Transverse colon (tissue), 4 donors: ENCODE data around the gene AURKAIP1. TPM values are rescaled to one million over a fixed set of nuclear protein-coding genes. Genes with fewer than 3 reads are reported as not detected.
A peak's percentile ranks its signal among the peaks of the same experiment; 100 is the strongest.

ENCODE experiments used
- DNase-seq: peaks from one replicate; pipeline ENCODE4 v3.0.0-alpha.2; 2019
- H3K27ac ChIP-seq, 4 donors: fragments of 200-600 bp; sonication (generic); 2 replicates each; pipeline ENCODE4 v1.5.1; 2016 to 2018; ENCODE audit warnings: inconsistent platforms in 4 of 4
- H3K27me3 ChIP-seq: fragments of 200-600 bp; sonication (generic); 2 replicates; pipeline ENCODE4 v1.5.1; 2017; ENCODE audit warnings: inconsistent platforms
- H3K36me3 ChIP-seq, 4 donors: fragments of 200-600 bp; sonication (generic); 2 replicates each; pipeline ENCODE4 v1.5.1; 2017 to 2019; ENCODE audit warnings: inconsistent platforms in 4 of 4
- H3K4me1 ChIP-seq, 4 donors: fragments of 200-600 bp; sonication (generic); 2 replicates each; pipeline ENCODE4 v1.5.1; 2017 to 2020; ENCODE audit warnings: inconsistent platforms in 4 of 4
- H3K4me3 ChIP-seq, 4 donors: fragments of 200-600 bp; sonication (generic); 1 replicate in 1 of 4; 2 replicates in 3 of 4; pipeline versions ENCODE4 v1.5.1 to v1.6.1; 2017 to 2019; ENCODE audit warnings: inconsistent platforms in 4 of 4
- H3K9me3 ChIP-seq, 2 donors: fragments of 200-600 bp; sonication (generic); 2 replicates each; pipeline ENCODE4 v1.5.1; 2017 to 2019; ENCODE audit warnings: inconsistent platforms in 2 of 2
- CTCF ChIP-seq, 5 experiments: fragments of 200-600 bp in 3 of 5; fragments of 450-650 bp in 2 of 5; sonication (generic) in 3 of 5; IDR thresholded peaks; 1 replicate in 2 of 5; 2 replicates in 3 of 5; pipeline ENCODE4 v1.5.1; 2016 to 2017; ENCODE audit warnings: antibody characterized with exemption in 5 of 5, inconsistent platforms in 3 of 5, mild to moderate bottlenecking in 2 of 5, moderate library complexity in 1 of 5
- EP300 ChIP-seq: sonication (generic); formaldehyde crosslinking; IDR thresholded peaks from one replicate; pipeline ENCODE4 v1.6.1; 2017; ENCODE audit warnings: antibody characterized with exemption, low read depth
- POLR2A ChIP-seq: fragments of 450-650 bp; IDR thresholded peaks from one replicate; pipeline ENCODE4 v1.6.1; 2016; ENCODE audit warnings: antibody characterized with exemption, mild to moderate bottlenecking, moderate library complexity
- POLR2AphosphoS5 ChIP-seq, 3 donors: sonication (generic); formaldehyde crosslinking; IDR thresholded peaks; one replicate each; pipeline ENCODE4 v1.6.1; 2016; ENCODE audit warnings: antibody characterized with exemption in 3 of 3
- WGBS, 2 donors: methylation state at CpG; one replicate each; pipeline ENCODE4 v1.1.5; 2018; ENCODE audit warnings: low coverage in 1 of 2; 5-methylcytosine and 5-hydroxymethylcytosine counted together
- in situ Hi-C, 4 donors: fragments of 200-750 bp; cut with MboI; loops; one replicate each; pipeline versions ENCODE4 v1.15.0 to v1.15.1; 2017; ENCODE audit warnings: low sequenced_read_pairs in 3 of 4, low pct_ligation_motif_present in 1 of 4, low pct_unique_long_range_greater_than_20kb in 1 of 4
- intact Hi-C: fragments of 100-400 bp; cut with DNase I; formaldehyde crosslinking; loops from one replicate; pipeline ENCODE4 v1.15.1; 2023; ENCODE audit warnings: low total_unique reads
- total RNA-seq, 4 donors: library from RNA; depleted of rRNA; stranded (reverse); fragments of >200 nt; gene quantifications; one replicate each; pipeline ENCODE4 v1.1.0, GENCODE V29; 2016

The AURKAIP1 gene
- total RNA-seq = 100 to 1,000 TPM; 110 to 197 (median 167) TPM

- TF ChIP-seq POLR2A (peak; percentile 62), CTCF (IDR thresholded peaks at IDR 0.05) (peak in 4 of 5 experiments; percentile 12 to 53 (median 32)), POLR2AphosphoS5 (IDR thresholded peaks at IDR 0.05) (peak; percentile 72 to 85 (median 77)), EP300 (no peak)
- intact Hi-C loops = loop anchor here (2.0 to 10.0 kb wide), 2 partner anchors 18 to 360 kb away; partner anchors contain the start of gene ISG15
Observed at GRCh38 chr1:1374929-1375662, at the start of gene AURKAIP1. Gene AURKAIP1, minus strand, starts transcription at chr1:1375207. Its CDS starts 451 bp downstream, at chr1:1374756.

GRCh38 chr1:1424707-1425106, 49.7 kb upstream of the AURKAIP1 start:
- WGBS, 2 donors = 92 to 100% methylated on average over 3 to 15 of the region's 15 CpGs
- no peaks in the 10 kb centered on the region for H3K36me3 ChIP-seq
- DNase-seq = no peak
- H3K9me3 ChIP-seq = no peaks in the 10 kb centered on the region
- H3K4me1 ChIP-seq = peaks cover 6 to 17% (median 10%) of the 10 kb centered on the region in 4 donors
- H3K27me3 ChIP-seq = peaks cover 35% of the 10 kb centered on the region
- H3K27ac ChIP-seq = no peak overlapping the region
- H3K4me3 ChIP-seq = no peak overlapping the region
- intact Hi-C loops = no loop called here
- no peak for TF ChIP-seq CTCF (IDR thresholded peaks at IDR 0.05)
- in situ Hi-C loops = no loop called here

More at GRCh38 chr1:1374929-1375662, at the start of gene AURKAIP1:
- Histone ChIP-seq H3K4me3 (peak within 1 kb of the TSS; percentile 90 to 99 (median 95)), H3K9me3 (no peaks in the 10 kb centered on the region), H3K36me3 (no peaks in the 10 kb centered on the region), H3K27me3 (no peaks in the 10 kb centered on the region), H3K27ac (peak within 1 kb of the TSS; percentile 92 to 99 (median 96)), H3K4me1 (peaks cover 26 to 34% (median 30%) of the 10 kb centered on the region in 4 donors)
- DNase-seq = peak; percentile 98
- in situ Hi-C loops = no loop called here
- 0% methylated on average over 15 of the region's 85 CpGs; no CpG with 5 or more reads in 1 of the 2 donors for WGBS, 2 donors

GRCh38 chr1:1423245-1423597, 48.2 kb upstream of the AURKAIP1 start:
- H3K36me3 ChIP-seq = no peaks in the 10 kb centered on the region
- peaks cover 37% of the 10 kb centered on the region for H3K27me3 ChIP-seq
- no peak overlapping the region for H3K27ac ChIP-seq
- TF ChIP-seq CTCF (IDR thresholded peaks at IDR 0.05) (no peak), EP300 (no peak), POLR2A (no peak), POLR2AphosphoS5 (IDR thresholded peaks at IDR 0.05) (no peak)
- H3K4me1 ChIP-seq = peaks cover 0 to 19% (median 7%) of the 10 kb centered on the region in 4 donors
- H3K9me3 ChIP-seq = no peaks in the 10 kb centered on the region
- in situ Hi-C loops = no loop called here
- H3K4me3 ChIP-seq = no peak overlapping the region
- WGBS, 2 donors = 84 to 85% methylated on average over 7 of the region's 7 CpGs
- intact Hi-C loops = no loop called here
- no peak for DNase-seq

GRCh38 chr1:1422465-1423244, 47.6 kb upstream of the AURKAIP1 start:
- Histone ChIP-seq H3K27me3 (peaks cover 33% of the 10 kb centered on the region), H3K27ac (peak overlapping the region in 1 of 4 donors; percentile 4), H3K36me3 (no peaks in the 10 kb centered on the region), H3K4me3 (no peak overlapping the region), H3K9me3 (no peaks in the 10 kb centered on the region), H3K4me1 (peaks cover 0 to 17% (median 7%) of the 10 kb centered on the region in 4 donors)
- TF ChIP-seq EP300 (no peak), POLR2AphosphoS5 (IDR thresholded peaks at IDR 0.05) (no peak), CTCF (IDR thresholded peaks at IDR 0.05) (no peak), POLR2A (no peak)
- WGBS, 2 donors = 61 to 64% methylated on average over 11 to 29 of the region's 29 CpGs
- intact Hi-C loops = no loop called here
- DNase-seq = no peak
- in situ Hi-C loops = no loop called here
